Activated gamma-delta T cell (primary cell): Measurements from ENCODE around the gene MACROD2.
"Not testable (repeated sequence)": the region's sequence is repeated elsewhere in the genome, so short reads cannot be mapped to it uniquely, and the experiment has no call there.

Source experiments
- DNase-seq: peaks from one replicate; lab custom pipeline; 2025; lab: John Stamatoyannopoulos, UW

MACROD2 gene

GRCh38 chr20:15166744-15167143, 1171.4 kb downstream of the MACROD2 start:
- DNase-seq = no peak

GRCh38 chr20:15171016-15171415, 1175.7 kb downstream of the MACROD2 start:
- DNase-seq = no peak

- DNase-seq = no peak
These were observed 1181.6 kb downstream of the MACROD2 start for GRCh38 chr20:15176929-15177328.

- DNase-seq = no peak
These were observed 1183.3 kb downstream of the MACROD2 start for GRCh38 chr20:15178581-15178980.

- no peak for DNase-seq
These were observed 1184.1 kb downstream of the MACROD2 start for GRCh38 chr20:15179381-15179780.

- no peak for DNase-seq
These were observed 1184.5 kb downstream of the MACROD2 start for GRCh38 chr20:15179781-15180180.

GRCh38 chr20:15185322-15185721, 1190.0 kb downstream of the MACROD2 start:
- no peak for DNase-seq

- no peak for DNase-seq
These were observed 1190.6 kb downstream of the MACROD2 start for GRCh38 chr20:15185913-15186312.

GRCh38 chr20:15187612-15188011, 1192.3 kb downstream of the MACROD2 start:
- no peak for DNase-seq

GRCh38 chr20:15188415-15188814, 1193.1 kb downstream of the MACROD2 start:
- no peak for DNase-seq

- DNase-seq = no peak
These were observed 1195.9 kb downstream of the MACROD2 start for GRCh38 chr20:15191082-15191723.

GRCh38 chr20:15195378-15195777, 1200.1 kb downstream of the MACROD2 start:
- DNase-seq = no peak

- DNase-seq = no peak
These were observed 1201.4 kb downstream of the MACROD2 start for GRCh38 chr20:15196547-15197255.

- DNase-seq = not testable (repeated sequence)
These were observed 1202.7 kb downstream of the MACROD2 start for GRCh38 chr20:15198017-15198416.

GRCh38 chr20:15199698-15200097, 1204.4 kb downstream of the MACROD2 start:
- DNase-seq = no peak

GRCh38 chr20:15200147-15200565, 1204.8 kb downstream of the MACROD2 start:
- no peak for DNase-seq

- DNase-seq = no peak
These were observed 1206.3 kb downstream of the MACROD2 start for GRCh38 chr20:15201602-15202001.

GRCh38 chr20:15204234-15204633, 1208.9 kb downstream of the MACROD2 start:
- DNase-seq = no peak

- no peak for DNase-seq
These were observed 1209.7 kb downstream of the MACROD2 start for GRCh38 chr20:15205028-15205427.

- DNase-seq = no peak
These were observed 1210.4 kb downstream of the MACROD2 start for GRCh38 chr20:15205719-15206118.

GRCh38 chr20:15209537-15209936, 1214.2 kb downstream of the MACROD2 start:
- no peak for DNase-seq

- DNase-seq = no peak
These were observed 1218.7 kb downstream of the MACROD2 start for GRCh38 chr20:15214051-15214450.

GRCh38 chr20:15220009-15220656, 1224.8 kb downstream of the MACROD2 start:
- DNase-seq = no peak
